Neural progenitor cell (in vitro differentiated cells): ENCODE measurements around the gene ADGRA3. TPM values are rescaled to one million over a fixed set of nuclear protein-coding genes. Genes with fewer than 3 reads are reported as not detected.

ENCODE experiments used
- DNase-seq: peaks from one replicate; pipeline ENCODE4 v3.0.0-alpha.2; 2016; ENCODE audit warnings: low spot score
- H2AFZ ChIP-seq: fragments of 200-600 bp; sonication (generic); replicated peaks from 2 replicates; pipeline ENCODE4 v1.6.1; 2016; ENCODE audit warnings: antibody characterized with exemption
- H3F3A ChIP-seq: fragments of 200-600 bp; sonication (generic); 2 replicates; pipeline ENCODE4 v1.6.1; 2016; ENCODE audit warnings: antibody characterized with exemption, low read depth
- H3K27ac ChIP-seq: fragments of 200-600 bp; sonication (generic); 2 replicates; pipeline ENCODE4 v1.5.1; 2016; ENCODE audit warnings: mild to moderate bottlenecking
- H3K27me3 ChIP-seq: fragments of 200-600 bp; sonication (generic); 2 replicates; pipeline ENCODE4 v1.6.1; 2016; ENCODE audit warnings: mild to moderate bottlenecking, moderate library complexity
- H3K36me3 ChIP-seq: fragments of 200-600 bp; sonication (generic); 2 replicates; pipeline ENCODE4 v1.5.1; 2016
- H3K4me1 ChIP-seq: fragments of 200-600 bp; sonication (generic); 2 replicates; pipeline ENCODE4 v1.6.1; 2016; ENCODE audit warnings: mixed run types
- H3K4me2 ChIP-seq: fragments of 200-600 bp; sonication (generic); 2 replicates; pipeline ENCODE4 v1.6.1; 2016
- H3K4me3 ChIP-seq: fragments of 200-600 bp; sonication (generic); 2 replicates; pipeline ENCODE4 v1.5.1; 2016
- H3K79me2 ChIP-seq: fragments of 200-600 bp; sonication (generic); 2 replicates; pipeline ENCODE4 v1.6.1; 2016; ENCODE audit warnings: low read depth
- H3K9ac ChIP-seq: fragments of 200-600 bp; sonication (generic); 2 replicates; pipeline ENCODE4 v1.6.1; 2016
- H3K9me3 ChIP-seq: fragments of 200-600 bp; sonication (generic); 2 replicates; pipeline ENCODE4 v1.5.1; 2016; ENCODE audit warnings: low read depth
- H4K20me1 ChIP-seq: fragments of 200-600 bp; sonication (generic); 2 replicates; pipeline ENCODE4 v1.6.1; 2016; ENCODE audit warnings: low read depth
- H3K27ac Mint-ChIP-seq: 3 replicates; pipeline ENCODE4 v1.8.0; 2021; ENCODE audit warnings: mixed read lengths
- H3K27me3 Mint-ChIP-seq: 2 replicates; pipeline ENCODE4 v1.8.0; 2022; ENCODE audit warnings: low read depth, mild to moderate bottlenecking, inconsistent platforms, moderate library complexity, mixed read lengths; ENCODE audit not compliant: insufficient read depth
- H3K36me3 Mint-ChIP-seq: 3 replicates; pipeline ENCODE4 v1.8.0; 2021; ENCODE audit warnings: mixed read lengths
- H3K4me1 Mint-ChIP-seq: 3 replicates; pipeline ENCODE4 v1.8.0; 2021; ENCODE audit warnings: mixed read lengths
- H3K4me3 Mint-ChIP-seq: 3 replicates; pipeline ENCODE4 v1.8.0; 2021; ENCODE audit warnings: mild to moderate bottlenecking, moderate library complexity, mixed read lengths
- H3K9me3 Mint-ChIP-seq: 3 replicates; pipeline ENCODE4 v1.8.0; 2020; ENCODE audit warnings: mixed read lengths
- EZH2 ChIP-seq: fragments of 200-600 bp; sonication (generic); IDR thresholded peaks from 2 replicates; pipeline ENCODE4 v1.6.1; 2017; ENCODE audit warnings: antibody characterized with exemption, mild to moderate bottlenecking, moderate library complexity
- EZH2phosphoT487 ChIP-seq: fragments of 200-600 bp; sonication (generic); IDR thresholded peaks from 2 replicates; pipeline ENCODE4 v1.6.1; 2017; ENCODE audit warnings: antibody characterized with exemption
- total RNA-seq: library from RNA; depleted of rRNA; stranded (reverse); fragments of >200 nt; gene quantifications from 2 replicates; pipeline ENCODE4 v1.2.3, GENCODE V29; 2015; ENCODE audit warnings: low replicate concordance
- TF ChIP-seq, protein P1 (sequence below): fragments of 200-600 bp; sonication (generic); IDR thresholded peaks from 2 replicates; pipeline ENCODE4 v1.5.1; 2017; ENCODE audit warnings: antibody characterized with exemption, mild to moderate bottlenecking

ADGRA3 gene
- total RNA-seq, 1 donor from 2014 or later, result 87.9 TPM

DNA sequence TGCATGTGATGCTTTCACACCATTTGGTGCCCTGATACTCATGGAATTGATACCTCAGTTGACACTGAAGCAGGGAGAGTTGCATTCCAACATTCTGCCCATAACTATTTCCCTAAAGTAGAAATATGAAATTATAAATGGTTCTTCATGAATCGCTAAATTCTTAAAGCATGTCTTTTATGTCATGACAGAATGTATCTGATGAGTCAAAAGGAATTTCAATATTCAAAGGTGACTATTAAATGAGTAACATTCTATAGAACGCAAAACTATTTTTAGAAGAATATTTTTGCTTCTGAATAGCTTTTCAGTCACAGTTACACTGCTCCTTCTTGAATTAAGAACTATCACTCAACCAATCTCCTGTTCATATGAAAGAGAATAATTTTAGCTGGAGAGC is 152.8 kb downstream of the ADGRA3 start:
- peaks cover 7% of the 10 kb centered on the region for H3K9me3 Mint-ChIP-seq
- Histone ChIP-seq H3K9ac (no peak overlapping the region), H3K79me2 (no peaks in the 10 kb centered on the region), H4K20me1 (no peaks in the 10 kb centered on the region), H3K36me3 (no peaks in the 10 kb centered on the region), H3K27me3 (no peaks in the 10 kb centered on the region), H3K27ac (no peak overlapping the region), H3K4me3 (no peak overlapping the region), H3K4me2 (no peak overlapping the region), H3K4me1 (no peaks in the 10 kb centered on the region), H3K9me3 (no peaks in the 10 kb centered on the region), H3F3A (no peaks in the 10 kb centered on the region), H2AFZ (no peak overlapping the region)
- H3K4me3 Mint-ChIP-seq, result no peak overlapping the region
- DNase-seq, result no peak
- no peaks in the 10 kb centered on the region for H3K36me3 Mint-ChIP-seq
- TF ChIP-seq EZH2, result no peak
- TF ChIP-seq, protein P1, sequence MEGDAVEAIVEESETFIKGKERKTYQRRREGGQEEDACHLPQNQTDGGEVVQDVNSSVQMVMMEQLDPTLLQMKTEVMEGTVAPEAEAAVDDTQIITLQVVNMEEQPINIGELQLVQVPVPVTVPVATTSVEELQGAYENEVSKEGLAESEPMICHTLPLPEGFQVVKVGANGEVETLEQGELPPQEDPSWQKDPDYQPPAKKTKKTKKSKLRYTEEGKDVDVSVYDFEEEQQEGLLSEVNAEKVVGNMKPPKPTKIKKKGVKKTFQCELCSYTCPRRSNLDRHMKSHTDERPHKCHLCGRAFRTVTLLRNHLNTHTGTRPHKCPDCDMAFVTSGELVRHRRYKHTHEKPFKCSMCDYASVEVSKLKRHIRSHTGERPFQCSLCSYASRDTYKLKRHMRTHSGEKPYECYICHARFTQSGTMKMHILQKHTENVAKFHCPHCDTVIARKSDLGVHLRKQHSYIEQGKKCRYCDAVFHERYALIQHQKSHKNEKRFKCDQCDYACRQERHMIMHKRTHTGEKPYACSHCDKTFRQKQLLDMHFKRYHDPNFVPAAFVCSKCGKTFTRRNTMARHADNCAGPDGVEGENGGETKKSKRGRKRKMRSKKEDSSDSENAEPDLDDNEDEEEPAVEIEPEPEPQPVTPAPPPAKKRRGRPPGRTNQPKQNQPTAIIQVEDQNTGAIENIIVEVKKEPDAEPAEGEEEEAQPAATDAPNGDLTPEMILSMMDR, result no peak
- no peak for TF ChIP-seq EZH2phosphoT487
- H3K27ac Mint-ChIP-seq, result no peak overlapping the region
- H3K4me1 Mint-ChIP-seq, result no peaks in the 10 kb centered on the region
- H3K27me3 Mint-ChIP-seq, result peaks cover 2% of the 10 kb centered on the region

DNA sequence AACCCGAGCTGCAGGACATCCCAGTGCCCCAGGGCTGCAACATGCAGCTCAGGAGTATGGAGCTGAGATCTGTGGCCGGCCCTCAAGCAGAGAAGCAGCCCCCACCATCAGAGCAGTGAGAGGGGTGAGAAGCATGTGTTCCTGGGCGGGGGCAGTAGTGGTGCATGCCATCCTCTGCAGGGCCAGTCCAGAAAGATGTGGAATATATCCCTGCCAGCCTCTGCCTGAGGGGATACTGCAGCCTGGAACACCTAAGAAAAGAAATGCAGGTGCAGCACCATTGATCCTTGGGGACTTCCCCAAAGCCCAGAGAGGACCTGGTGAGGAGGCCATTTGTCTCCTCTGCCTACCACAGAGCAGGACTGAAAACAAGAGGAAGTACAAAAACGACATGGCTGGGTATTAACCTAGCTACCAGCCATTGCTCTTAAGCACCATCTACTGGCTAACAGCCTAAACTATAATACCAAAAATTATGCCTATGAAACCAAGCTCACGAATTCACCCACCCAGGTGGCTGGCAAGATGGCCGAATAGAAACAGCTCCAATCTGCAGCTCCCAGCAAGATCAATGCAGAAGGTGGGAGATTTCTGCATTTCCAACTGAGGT is 158.8 kb downstream of the ADGRA3 start:
- no peak overlapping the region for H3K27ac ChIP-seq
- no peaks in the 10 kb centered on the region for H3K4me1 Mint-ChIP-seq
- H3K27me3 ChIP-seq, result no peaks in the 10 kb centered on the region
- H3K9ac ChIP-seq, result no peak overlapping the region
- no peak for DNase-seq
- H3K27me3 Mint-ChIP-seq, result peaks cover 5% of the 10 kb centered on the region
- no peak overlapping the region for H3K4me3 ChIP-seq
- no peaks in the 10 kb centered on the region for H3F3A ChIP-seq
- no peaks in the 10 kb centered on the region for H3K36me3 Mint-ChIP-seq
- no peaks in the 10 kb centered on the region for H3K79me2 ChIP-seq
- H3K4me1 ChIP-seq, result no peaks in the 10 kb centered on the region
- H2AFZ ChIP-seq, result no peak overlapping the region
- H3K4me2 ChIP-seq, result no peak overlapping the region
- H3K9me3 Mint-ChIP-seq, result peaks cover 7% of the 10 kb centered on the region
- TF ChIP-seq, protein P1, result peak; percentile 35
- no peak for TF ChIP-seq EZH2
- H4K20me1 ChIP-seq, result no peaks in the 10 kb centered on the region
- H3K27ac Mint-ChIP-seq, result no peak overlapping the region
- H3K4me3 Mint-ChIP-seq, result no peak overlapping the region
- H3K36me3 ChIP-seq, result no peaks in the 10 kb centered on the region
- H3K9me3 ChIP-seq, result no peaks in the 10 kb centered on the region

DNA sequence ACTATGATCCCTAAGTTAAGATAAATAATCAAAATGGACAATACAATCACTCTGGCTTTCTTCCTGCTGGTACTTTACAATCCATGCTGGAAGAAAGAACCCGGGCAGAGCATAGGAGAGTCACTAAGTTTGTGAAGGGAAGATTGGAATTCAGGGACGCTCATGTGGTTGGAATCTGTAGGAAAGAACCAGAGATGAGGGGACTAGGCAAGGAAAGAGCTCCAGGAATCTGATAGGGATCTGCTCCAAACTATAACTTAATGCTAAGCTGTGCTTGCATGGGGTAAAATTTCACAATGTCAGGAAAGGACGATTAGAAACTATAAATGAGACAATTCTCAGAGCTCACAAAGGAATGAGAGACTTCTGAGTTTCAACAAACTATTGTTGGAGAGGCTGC is 167.5 kb downstream of the ADGRA3 start:
- H3K27ac ChIP-seq, result no peak overlapping the region
- H3K4me1 ChIP-seq, result no peaks in the 10 kb centered on the region
- peaks cover 3% of the 10 kb centered on the region for H3K4me1 Mint-ChIP-seq
- no peak overlapping the region for H3K4me3 ChIP-seq
- H3K4me3 Mint-ChIP-seq, result no peak overlapping the region
- H3K79me2 ChIP-seq, result no peaks in the 10 kb centered on the region
- no peaks in the 10 kb centered on the region for H3K27me3 ChIP-seq
- H3K4me2 ChIP-seq, result no peak overlapping the region
- H3K36me3 Mint-ChIP-seq, result no peaks in the 10 kb centered on the region
- no peaks in the 10 kb centered on the region for H3F3A ChIP-seq
- DNase-seq, result no peak
- no peaks in the 10 kb centered on the region for H3K36me3 ChIP-seq
- no peaks in the 10 kb centered on the region for H3K9me3 ChIP-seq
- H3K9me3 Mint-ChIP-seq, result no peaks in the 10 kb centered on the region
- no peaks in the 10 kb centered on the region for H4K20me1 ChIP-seq
- H2AFZ ChIP-seq, result no peak overlapping the region
- no peak overlapping the region for H3K9ac ChIP-seq
- H3K27ac Mint-ChIP-seq, result no peak overlapping the region
- TF ChIP-seq EZH2phosphoT487 (no peak), EZH2 (no peak)
- TF ChIP-seq, protein P1, result no peak
- H3K27me3 Mint-ChIP-seq, result peaks cover 2% of the 10 kb centered on the region
